Hepatocyte (in vitro differentiated cells): ENCODE results near the gene DGCR2. TPM values are rescaled to one million over a fixed set of nuclear protein-coding genes. Genes with fewer than 3 reads are reported as not detected.

Experiments used
- DNase-seq: peaks from one replicate; pipeline ENCODE4 v3.0.0-alpha.2; 2016; ENCODE audit warnings: low spot score
- H2AFZ ChIP-seq: fragments of 200-600 bp; sonication (generic); 2 replicates; pipeline ENCODE4 v1.6.0; 2016; ENCODE audit warnings: antibody characterized with exemption, mild to moderate bottlenecking
- H3K27ac ChIP-seq: fragments of 200-600 bp; sonication (generic); 2 replicates; pipeline ENCODE4 v1.5.1; 2016; ENCODE audit warnings: mild to moderate bottlenecking
- H3K27me3 ChIP-seq: fragments of 200-600 bp; sonication (generic); 2 replicates; pipeline ENCODE4 v1.6.1; 2016
- H3K36me3 ChIP-seq: fragments of 200-600 bp; sonication (generic); replicated peaks from 2 replicates; pipeline ENCODE4 v1.5.1; 2016; ENCODE audit warnings: low read depth; ENCODE audit not compliant: insufficient read depth
- H3K4me1 ChIP-seq: fragments of 200-600 bp; sonication (generic); 2 replicates; pipeline ENCODE4 v1.5.1; 2016; ENCODE audit warnings: mild to moderate bottlenecking, moderate library complexity; ENCODE audit not compliant: insufficient read depth
- H3K4me2 ChIP-seq: fragments of 200-600 bp; sonication (generic); 2 replicates; pipeline ENCODE4 v1.6.0; 2016
- H3K4me3 ChIP-seq: fragments of 200-600 bp; sonication (generic); 2 replicates; pipeline ENCODE4 v1.5.1; 2016; ENCODE audit warnings: mild to moderate bottlenecking
- H3K79me2 ChIP-seq: fragments of 200-600 bp; sonication (generic); 2 replicates; pipeline ENCODE4 v1.6.0; 2017; ENCODE audit warnings: mild to moderate bottlenecking
- H3K9me2 ChIP-seq: fragments of 200-600 bp; sonication (generic); replicated peaks from 2 replicates; pipeline ENCODE4 v1.6.0; 2017; ENCODE audit warnings: mild to moderate bottlenecking; ENCODE audit not compliant: insufficient read depth
- H3K9me3 ChIP-seq: fragments of 200-600 bp; sonication (generic); 2 replicates; pipeline ENCODE4 v1.5.1; 2016; ENCODE audit warnings: low read depth, mild to moderate bottlenecking
- H4K20me1 ChIP-seq: fragments of 200-600 bp; sonication (generic); 2 replicates; pipeline ENCODE4 v1.6.0; 2016; ENCODE audit warnings: mild to moderate bottlenecking; ENCODE audit not compliant: insufficient read depth, poor library complexity, severe bottlenecking
- CTCF ChIP-seq: fragments of 200-600 bp; sonication (generic); IDR thresholded peaks from 2 replicates; pipeline ENCODE4 v1.5.1; 2016; ENCODE audit warnings: antibody characterized with exemption, mild to moderate bottlenecking; ENCODE audit not compliant: poor library complexity
- EZH2 ChIP-seq: fragments of 200-600 bp; sonication (generic); IDR thresholded peaks from 2 replicates; pipeline ENCODE4 v1.6.1; 2016; ENCODE audit warnings: antibody characterized with exemption, mild to moderate bottlenecking, borderline replicate concordance
- EZH2phosphoT487 ChIP-seq: fragments of 200-600 bp; sonication (generic); IDR thresholded peaks from one replicate; pipeline ENCODE4 v1.6.1; 2018; ENCODE audit warnings: antibody characterized with exemption, mild to moderate bottlenecking, low read depth, moderate library complexity; ENCODE audit not compliant: unreplicated experiment, severe bottlenecking
- WGBS: methylation state at CpG from one replicate; pipeline ENCODE4 v1.1.6; 2016; ENCODE audit warnings: low lambda C conversion rate; ENCODE audit errors: missing lambda C conversion rate; 5-methylcytosine and 5-hydroxymethylcytosine counted together
- polyA plus RNA-seq: library from polyadenylated mRNA; unstranded; fragments of >200 nt; fragmentation: Nextera tagmentation; extraction: Ambion mirVana; gene quantifications from 2 replicates; pipeline ENCODE4 v1.2.1, GENCODE V29; 2016
- total RNA-seq: library from RNA; depleted of rRNA; stranded (reverse); fragments of >200 nt; gene quantifications from 2 replicates; pipeline ENCODE4 v1.2.3, GENCODE V29; 2014

DGCR2 gene
- total and polyA plus RNA-seq, 2 experiments from 2014 or later, result 61.5 to 67.2 TPM

GRCh38 chr22:19115628-19116027 lies 6.6 kb downstream of the DGCR2 start:
- H4K20me1 ChIP-seq, result peaks cover 98% of the 10 kb centered on the region
- H3K4me1 ChIP-seq, result peaks cover 9% of the 10 kb centered on the region
- H2AFZ ChIP-seq, result no peak overlapping the region
- no peaks in the 10 kb centered on the region for H3K36me3 ChIP-seq
- H3K27me3 ChIP-seq, result no peaks in the 10 kb centered on the region
- H3K4me3 ChIP-seq, result no peak overlapping the region
- 80% methylated on average over 4 of the region's 4 CpGs for WGBS
- no peaks in the 10 kb centered on the region for H3K9me3 ChIP-seq
- H3K27ac ChIP-seq, result no peak overlapping the region
- DNase-seq, result peak; percentile 2
- no peak overlapping the region for H3K4me2 ChIP-seq
- TF ChIP-seq EZH2, result no peak
- TF ChIP-seq CTCF, result no peak
- TF ChIP-seq EZH2phosphoT487, result no peak
- H3K79me2 ChIP-seq, result peaks cover 100% of the 10 kb centered on the region
- H3K9me2 ChIP-seq, result no peaks in the 10 kb centered on the region

- H3K9me3 ChIP-seq, result no peaks in the 10 kb centered on the region
- H2AFZ ChIP-seq, result no peak overlapping the region
- peaks cover 4% of the 10 kb centered on the region for H3K4me1 ChIP-seq
- 93% methylated on average over 4 of the region's 4 CpGs for WGBS
- H3K9me2 ChIP-seq, result no peaks in the 10 kb centered on the region
- peaks cover 100% of the 10 kb centered on the region for H3K79me2 ChIP-seq
- no peaks in the 10 kb centered on the region for H3K27me3 ChIP-seq
- H3K27ac ChIP-seq, result no peak overlapping the region
- TF ChIP-seq CTCF (no peak), EZH2phosphoT487 (no peak)
- H3K4me2 ChIP-seq, result no peak overlapping the region
- H3K4me3 ChIP-seq, result no peak overlapping the region
- no peaks in the 10 kb centered on the region for H3K36me3 ChIP-seq
- peak; percentile 2 for DNase-seq
- peaks cover 98% of the 10 kb centered on the region for H4K20me1 ChIP-seq
Measured at GRCh38 chr22:19114984-19115552, 7.1 kb downstream of the DGCR2 start.

- Histone ChIP-seq H3K9me2 (no peaks in the 10 kb centered on the region), H3K27ac (no peak overlapping the region), H3K4me3 (no peak overlapping the region), H3K79me2 (peaks cover 97% of the 10 kb centered on the region), H3K4me1 (peaks cover 7% of the 10 kb centered on the region), H3K4me2 (no peak overlapping the region), H3K27me3 (no peaks in the 10 kb centered on the region), H4K20me1 (peaks cover 97% of the 10 kb centered on the region), H2AFZ (no peak overlapping the region), H3K9me3 (no peaks in the 10 kb centered on the region), H3K36me3 (no peaks in the 10 kb centered on the region)
- no peak for TF ChIP-seq EZH2phosphoT487
- no peak for TF ChIP-seq EZH2
- TF ChIP-seq CTCF, result no peak
- 98% methylated on average over 5 of the region's 5 CpGs for WGBS
- no peak for DNase-seq
Measured at GRCh38 chr22:19113429-19113828, 8.8 kb downstream of the DGCR2 start.
